ENCODE data around the gene PIM3.

PIM3 gene

GRCh38 chr22:49943405-49943765 lies 17.2 kb upstream of the PIM3 start:
- TF ChIP-seq CTCF (IDR thresholded peaks at IDR 0.05): no peak

GRCh38 chr22:49943771-49944398 lies 16.7 kb upstream of the PIM3 start:
- no peak for TF ChIP-seq CTCF (IDR thresholded peaks at IDR 0.05)

- TF ChIP-seq CTCF (IDR thresholded peaks at IDR 0.05): no peak
Observed at GRCh38 chr22:49944399-49944891, 16.1 kb upstream of the PIM3 start.

GRCh38 chr22:49946612-49947295 lies 13.8 kb upstream of the PIM3 start:
- no peak for TF ChIP-seq CTCF (IDR thresholded peaks at IDR 0.05)

GRCh38 chr22:49947296-49947622 lies 13.3 kb upstream of the PIM3 start:
- no peak for TF ChIP-seq CTCF (IDR thresholded peaks at IDR 0.05)

GRCh38 chr22:49948116-49948957 lies 12.2 kb upstream of the PIM3 start:
- TF ChIP-seq CTCF (IDR thresholded peaks at IDR 0.05): no peak

GRCh38 chr22:49948958-49949913 lies 11.3 kb upstream of the PIM3 start:
- no peak for TF ChIP-seq CTCF (IDR thresholded peaks at IDR 0.05)

Data from LNCAP (cell line).